HepG2 (cell line): ENCODE measurements around the gene RBCK1. TPM values are rescaled to one million over a fixed set of nuclear protein-coding genes. Genes with fewer than 3 reads are reported as not detected.

ENCODE experiments used
- DZIP1 ChIP-seq: sonication (generic); formaldehyde crosslinking; IDR thresholded peaks from 2 replicates; pipeline ENCODE4 v1.5.0; 2020; ENCODE audit warnings: mild to moderate bottlenecking, missing genetic modification reagents
- FIP1L1 ChIP-seq: fragments of 200-400 bp; formaldehyde crosslinking; IDR thresholded peaks from 2 replicates; pipeline ENCODE4 v1.6.1; 2018; ENCODE audit warnings: low read depth, mild to moderate bottlenecking, low read length, moderate library complexity, borderline replicate concordance; ENCODE audit not compliant: insufficient read depth
- FOXA1 ChIP-seq, 2 experiments: fragments of 450-650 bp in 1 of 2; sonication (generic) in 1 of 2; formaldehyde crosslinking in 1 of 2; IDR thresholded peaks; 2 replicates each; pipeline versions ENCODE4 v1.4.0 to v1.6.1; 2016 to 2020; ENCODE audit warnings: missing genetic modification reagents in 1 of 2
- GTF2F1 ChIP-seq: fragments of 150-350 bp; IDR thresholded peaks from 2 replicates; pipeline ENCODE4 v1.6.1; 2014; ENCODE audit warnings: low read length
- HNF1B ChIP-seq: sonication (generic); formaldehyde crosslinking; IDR thresholded peaks from 2 replicates; pipeline ENCODE4 v1.5.1; 2020; ENCODE audit warnings: mild to moderate bottlenecking, moderate library complexity, missing genetic modification reagents
- HOXA7 ChIP-seq: sonication (generic); formaldehyde crosslinking; IDR thresholded peaks from 2 replicates; pipeline ENCODE4 v1.8.1; 2022; ENCODE audit warnings: mild to moderate bottlenecking, missing genetic modification reagents, moderate library complexity
- MAFK ChIP-seq, 2 experiments: IDR thresholded peaks in 1 of 2; conservative IDR thresholded peaks in 1 of 2; 2 replicates each; pipeline ENCODE4 v1.6.1; 2011; ENCODE audit warnings: improper control_type of control experiment in 2 of 2, low read length in 2 of 2
- NCOA2 ChIP-seq: sonication (generic); formaldehyde crosslinking; IDR thresholded peaks from 2 replicates; pipeline ENCODE4 v1.8.0; 2022; ENCODE audit warnings: inconsistent platforms
- ONECUT2 ChIP-seq: sonication (generic); formaldehyde crosslinking; IDR thresholded peaks from 2 replicates; pipeline ENCODE4 v1.4.0; 2020; ENCODE audit warnings: missing genetic modification reagents
- SOX6 ChIP-seq, 2 experiments: fragments of 450-650 bp in 1 of 2; sonication (generic) in 1 of 2; formaldehyde crosslinking in 1 of 2; IDR thresholded peaks; 2 replicates each; pipeline versions ENCODE4 v1.4.0 to v1.6.1; 2017 to 2020; ENCODE audit warnings: antibody characterized with exemption in 1 of 2, mild to moderate bottlenecking in 1 of 2, missing genetic modification reagents in 1 of 2
- STAG1 ChIP-seq: sonication (generic); formaldehyde crosslinking; IDR thresholded peaks from 2 replicates; pipeline ENCODE4 v1.4.0; 2020; ENCODE audit warnings: missing genetic modification reagents
- ZNF207 ChIP-seq: fragments of 450-650 bp; IDR thresholded peaks from 2 replicates; pipeline ENCODE4 v1.6.1; 2016; ENCODE audit warnings: antibody characterized with exemption, borderline replicate concordance
- ZNF501 ChIP-seq: sonication (generic); formaldehyde crosslinking; IDR thresholded peaks from 2 replicates; pipeline ENCODE4 v1.5.1; 2020; ENCODE audit warnings: mild to moderate bottlenecking, moderate library complexity, missing genetic modification reagents
- polyA plus RNA-seq, 8 experiments: library from polyadenylated mRNA; depleted of rRNA in 3 of 8; stranded (reverse) in 7 of 8; unstranded in 1 of 8; fragments of >200 nt; fragmentation: Illumina TruSeq in 4 of 8; extraction: Trizol in 4 of 8; gene quantifications; 2 replicates each; pipeline versions ENCODE4 v1.2.1 to v1.2.3, GENCODE V29; 2011 to 2016; ENCODE audit warnings: low read depth in 4 of 8, missing spikeins in 1 of 8, mixed read lengths in 1 of 8; ENCODE audit not compliant: insufficient read depth in 1 of 8
- total RNA-seq, 5 experiments: library from RNA; depleted of rRNA; stranded (reverse); fragments of >200 nt; fragmentation: Illumina TruSeq; extraction: Trizol; gene quantifications; 2 replicates each; pipeline ENCODE4 v1.2.3, GENCODE V29; 2016; ENCODE audit warnings: low read depth in 1 of 5
- TF ChIP-seq, protein P1 (sequence below): sonication (generic); formaldehyde crosslinking; IDR thresholded peaks from 2 replicates; pipeline ENCODE4 v1.5.1; 2020; ENCODE audit warnings: mild to moderate bottlenecking, missing genetic modification reagents, moderate library complexity
- TF ChIP-seq, protein P2 (sequence below): sonication (generic); formaldehyde crosslinking; IDR thresholded peaks from 2 replicates; pipeline ENCODE4 v1.4.0; 2020; ENCODE audit warnings: missing genetic modification reagents

RBCK1 gene
- total and polyA plus RNA-seq, 2 of the 13 experiments (the other 11 are each of a cell fraction or from before 2014, with no cell fraction given): 149 to 215 TPM

GRCh38 chr20:400454-401275, 7.4 kb upstream of the RBCK1 start (continued):
- TF ChIP-seq, protein P1, sequence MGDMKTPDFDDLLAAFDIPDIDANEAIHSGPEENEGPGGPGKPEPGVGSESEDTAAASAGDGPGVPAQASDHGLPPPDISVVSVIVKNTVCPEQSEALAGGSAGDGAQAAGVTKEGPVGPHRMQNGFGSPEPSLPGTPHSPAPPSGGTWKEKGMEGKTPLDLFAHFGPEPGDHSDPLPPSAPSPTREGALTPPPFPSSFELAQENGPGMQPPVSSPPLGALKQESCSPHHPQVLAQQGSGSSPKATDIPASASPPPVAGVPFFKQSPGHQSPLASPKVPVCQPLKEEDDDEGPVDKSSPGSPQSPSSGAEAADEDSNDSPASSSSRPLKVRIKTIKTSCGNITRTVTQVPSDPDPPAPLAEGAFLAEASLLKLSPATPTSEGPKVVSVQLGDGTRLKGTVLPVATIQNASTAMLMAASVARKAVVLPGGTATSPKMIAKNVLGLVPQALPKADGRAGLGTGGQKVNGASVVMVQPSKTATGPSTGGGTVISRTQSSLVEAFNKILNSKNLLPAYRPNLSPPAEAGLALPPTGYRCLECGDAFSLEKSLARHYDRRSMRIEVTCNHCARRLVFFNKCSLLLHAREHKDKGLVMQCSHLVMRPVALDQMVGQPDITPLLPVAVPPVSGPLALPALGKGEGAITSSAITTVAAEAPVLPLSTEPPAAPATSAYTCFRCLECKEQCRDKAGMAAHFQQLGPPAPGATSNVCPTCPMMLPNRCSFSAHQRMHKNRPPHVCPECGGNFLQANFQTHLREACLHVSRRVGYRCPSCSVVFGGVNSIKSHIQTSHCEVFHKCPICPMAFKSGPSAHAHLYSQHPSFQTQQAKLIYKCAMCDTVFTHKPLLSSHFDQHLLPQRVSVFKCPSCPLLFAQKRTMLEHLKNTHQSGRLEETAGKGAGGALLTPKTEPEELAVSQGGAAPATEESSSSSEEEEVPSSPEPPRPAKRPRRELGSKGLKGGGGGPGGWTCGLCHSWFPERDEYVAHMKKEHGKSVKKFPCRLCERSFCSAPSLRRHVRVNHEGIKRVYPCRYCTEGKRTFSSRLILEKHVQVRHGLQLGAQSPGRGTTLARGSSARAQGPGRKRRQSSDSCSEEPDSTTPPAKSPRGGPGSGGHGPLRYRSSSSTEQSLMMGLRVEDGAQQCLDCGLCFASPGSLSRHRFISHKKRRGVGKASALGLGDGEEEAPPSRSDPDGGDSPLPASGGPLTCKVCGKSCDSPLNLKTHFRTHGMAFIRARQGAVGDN (CRISPR knock-in tag): peak; percentile 44; the same call in 1 of the 2 replicates
- TF ChIP-seq ZNF501 (CRISPR knock-in tag): peak; percentile 17; the same call in 1 of the 2 replicates
- no peak for TF ChIP-seq SOX6 (IDR thresholded peaks at IDR 0.05)
- no peak; the same call in 1 of the 2 replicates for TF ChIP-seq SOX6 (CRISPR knock-in tag; IDR thresholded peaks at IDR 0.05)
- TF ChIP-seq DZIP1: no peak
- no peak for TF ChIP-seq STAG1 (CRISPR knock-in tag)
- TF ChIP-seq, protein P2, sequence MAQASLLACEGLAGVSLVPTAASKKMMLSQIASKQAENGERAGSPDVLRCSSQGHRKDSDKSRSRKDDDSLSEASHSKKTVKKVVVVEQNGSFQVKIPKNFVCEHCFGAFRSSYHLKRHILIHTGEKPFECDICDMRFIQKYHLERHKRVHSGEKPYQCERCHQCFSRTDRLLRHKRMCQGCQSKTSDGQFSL: no peak
- TF ChIP-seq HNF1B: peak; percentile 66; the same call in 1 of the 2 replicates
- peak; percentile 21; the same call in 1 of the 2 replicates for TF ChIP-seq NCOA2 (CRISPR knock-in tag)
- no peak for TF ChIP-seq FIP1L1
- TF ChIP-seq ZNF207: no peak
- TF ChIP-seq HOXA7: no peak
- TF ChIP-seq ONECUT2 (CRISPR knock-in tag): no peak
- TF ChIP-seq FOXA1 (IDR thresholded peaks at IDR 0.05): no peak
- no peak for TF ChIP-seq FOXA1 (CRISPR knock-in tag; IDR thresholded peaks at IDR 0.05)
- TF ChIP-seq GTF2F1: no peak
- TF ChIP-seq MAFK (conservative IDR thresholded peaks at IDR 0.05 in 1 of 2, IDR thresholded peaks at IDR 0.05 in 1 of 2; ENCODE audit: low read length in 2 of 2): peak; percentile 34 to 65; a peak in 3 of 4 replicates
